ENCODE results near the gene KCNT2.
"Not testable (repeated sequence)": the region's sequence is repeated elsewhere in the genome, so short reads cannot be mapped to it uniquely, and the experiment has no call there.

KCNT2 gene

DNA sequence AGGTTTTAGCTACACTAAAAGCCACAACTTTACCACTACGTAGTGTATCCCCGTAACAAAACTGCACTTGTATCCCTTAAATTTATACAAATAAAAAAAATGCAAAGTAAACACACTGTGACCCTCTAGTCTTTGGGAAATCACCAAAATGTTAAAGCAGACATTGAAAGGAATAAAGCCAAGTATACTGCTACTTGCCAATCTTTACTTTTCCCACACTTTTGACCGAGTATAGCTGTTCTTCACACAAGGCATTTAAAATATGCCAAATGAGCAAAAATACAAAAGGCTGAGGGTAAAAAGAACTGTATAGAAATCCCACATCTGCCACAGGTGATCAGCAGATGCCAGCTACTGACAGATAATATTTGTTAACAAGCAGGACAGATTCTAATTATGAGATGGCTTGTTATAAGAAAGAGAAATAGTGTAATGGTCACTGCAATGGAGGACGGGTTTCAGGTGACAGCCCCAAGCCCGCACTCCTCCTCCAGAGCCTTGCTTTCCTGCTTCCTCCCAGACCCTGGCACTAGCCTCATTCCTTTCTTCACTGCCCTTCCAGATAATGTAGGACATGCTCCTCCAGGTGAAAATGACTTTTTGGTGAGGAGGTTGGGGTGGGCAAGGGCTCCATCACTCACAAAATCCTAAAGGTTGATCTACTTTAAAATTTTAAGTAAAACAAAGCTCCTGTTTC lies 18.1 kb downstream of the KCNT2 start:
- DNase-seq: no peak

DNA sequence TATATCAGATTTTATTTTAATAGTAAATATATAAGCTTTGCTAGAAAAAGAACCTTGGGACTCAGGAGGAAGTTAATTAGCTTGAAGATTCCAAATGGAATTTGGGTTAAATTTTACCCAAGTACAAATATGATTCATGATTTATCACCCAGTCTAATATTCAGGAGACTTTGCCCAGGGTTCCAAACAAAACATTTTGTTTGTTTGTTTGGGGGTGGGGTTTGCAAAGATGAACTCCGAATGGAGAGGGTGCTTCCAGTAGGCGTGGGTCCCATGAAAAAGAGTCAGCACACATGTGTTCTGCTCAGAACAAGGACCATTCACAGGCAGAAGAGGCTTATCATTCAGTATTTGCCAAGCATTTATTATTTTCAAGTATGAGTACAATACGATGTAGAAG lies 23.5 kb downstream of the KCNT2 start:
- DNase-seq: no peak

DNA sequence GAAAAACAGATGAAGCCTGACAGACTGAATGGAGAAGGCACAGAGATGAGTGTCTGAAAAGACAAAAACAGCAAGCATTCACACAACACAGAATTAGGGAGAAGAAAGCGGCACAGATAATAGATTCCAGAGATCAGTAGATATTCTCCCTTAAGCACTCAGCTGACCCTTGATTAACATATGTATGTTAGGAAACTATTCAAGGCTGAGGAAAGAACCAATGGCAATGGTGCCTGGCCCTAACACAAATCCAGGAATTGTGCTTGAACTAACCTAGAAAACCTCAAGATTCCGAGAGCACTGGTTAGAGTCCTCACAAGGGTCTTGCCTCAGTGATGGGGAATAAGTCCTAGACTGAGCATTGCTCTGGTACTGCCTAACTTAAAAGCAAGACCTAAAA lies 30.9 kb downstream of the KCNT2 start:
- DNase-seq: no peak

DNA sequence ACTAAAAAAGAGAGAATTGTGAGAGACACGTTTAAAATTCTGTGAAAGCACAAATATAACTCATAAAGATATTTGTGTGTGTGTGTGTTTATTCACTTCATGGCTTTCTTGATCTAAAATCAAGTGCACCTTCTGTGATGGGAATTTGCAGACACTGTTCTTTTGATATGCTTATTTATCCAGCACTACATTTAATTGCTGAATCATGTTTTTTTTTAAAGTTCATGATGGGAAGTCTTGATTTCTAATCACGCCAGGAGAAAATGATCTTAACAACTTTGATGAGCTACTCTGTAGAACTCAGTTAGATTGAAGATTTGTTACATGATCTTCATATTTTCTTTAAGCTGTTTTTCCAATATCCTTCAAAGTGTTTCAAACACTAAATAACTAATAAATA lies 35.0 kb downstream of the KCNT2 start:
- DNase-seq: no peak

DNA sequence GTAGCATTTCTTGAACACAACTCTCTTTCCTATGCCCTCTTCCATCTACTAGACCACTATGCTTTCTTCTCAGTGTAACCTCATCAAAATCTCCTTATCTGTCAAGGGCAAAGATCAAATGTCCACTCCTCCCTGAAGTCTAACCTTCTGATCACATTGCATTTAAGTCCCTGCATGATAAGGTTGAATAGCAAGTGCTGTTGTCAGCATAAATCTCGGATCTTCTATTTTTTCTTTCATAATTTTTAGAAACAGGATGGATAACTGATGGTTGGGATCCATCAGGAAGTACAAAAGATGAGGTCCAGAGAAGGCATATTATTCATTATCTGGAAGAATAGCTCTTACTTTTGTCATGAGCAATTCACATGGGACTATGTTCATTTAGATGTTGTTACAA lies 41.0 kb downstream of the KCNT2 start:
- DNase-seq: no peak

DNA sequence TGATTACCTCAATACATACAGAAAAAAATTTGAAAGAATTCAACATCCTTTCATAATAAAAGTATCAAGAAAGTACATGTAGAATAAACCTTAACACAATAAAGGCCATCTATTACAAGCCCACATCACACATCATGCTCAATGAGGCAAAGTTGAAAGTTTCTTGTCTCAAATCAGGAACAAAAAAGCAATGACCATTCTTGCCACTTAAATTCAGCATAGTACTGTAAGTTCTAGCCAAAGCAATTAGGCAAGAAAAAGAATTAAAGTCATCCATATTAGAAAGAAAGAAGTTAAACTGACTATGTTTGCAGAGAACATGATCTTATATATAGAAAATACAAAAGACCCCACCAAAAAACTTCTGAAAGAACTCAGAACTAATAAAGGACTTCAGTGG lies 44.5 kb downstream of the KCNT2 start:
- no peak for DNase-seq

DNA sequence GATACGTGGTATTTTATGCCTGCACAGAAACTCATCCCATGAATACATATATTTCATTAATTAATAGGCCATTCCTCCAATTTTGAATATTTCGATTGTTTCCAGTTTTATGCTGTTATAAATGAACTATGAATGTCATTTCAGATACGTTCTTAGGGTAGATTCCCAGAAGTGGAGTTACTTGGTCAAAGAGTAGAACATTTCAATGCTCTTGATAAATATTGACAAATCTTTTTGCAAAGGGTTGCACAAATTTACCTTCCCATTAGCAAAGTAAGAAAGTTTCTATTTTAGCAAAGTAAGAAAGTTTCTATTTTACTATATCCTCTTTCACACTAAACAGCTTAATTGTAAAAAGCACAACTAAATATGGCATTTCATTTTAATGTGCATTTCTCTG lies 48.9 kb downstream of the KCNT2 start:
- DNase-seq: no peak

DNA sequence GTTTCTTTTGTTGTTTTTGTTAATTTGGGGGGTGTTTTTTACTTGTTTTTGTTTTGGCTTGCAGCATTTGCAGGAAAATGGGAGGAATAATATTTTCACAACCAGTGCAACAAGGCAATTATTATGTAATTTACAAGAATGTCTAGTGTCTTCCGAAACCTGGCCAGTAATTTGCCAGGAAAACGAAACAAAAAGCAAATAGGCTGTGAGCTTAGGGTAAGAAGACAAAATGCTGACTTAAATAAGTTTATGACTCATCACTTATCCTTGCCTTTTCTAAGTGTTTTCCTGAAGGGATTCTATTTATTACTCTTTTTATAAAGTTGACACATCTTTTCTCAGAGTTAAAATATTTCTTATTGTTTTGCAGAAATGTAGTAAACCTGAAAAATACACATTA lies 49.8 kb downstream of the KCNT2 start:
- no peak for DNase-seq

DNA sequence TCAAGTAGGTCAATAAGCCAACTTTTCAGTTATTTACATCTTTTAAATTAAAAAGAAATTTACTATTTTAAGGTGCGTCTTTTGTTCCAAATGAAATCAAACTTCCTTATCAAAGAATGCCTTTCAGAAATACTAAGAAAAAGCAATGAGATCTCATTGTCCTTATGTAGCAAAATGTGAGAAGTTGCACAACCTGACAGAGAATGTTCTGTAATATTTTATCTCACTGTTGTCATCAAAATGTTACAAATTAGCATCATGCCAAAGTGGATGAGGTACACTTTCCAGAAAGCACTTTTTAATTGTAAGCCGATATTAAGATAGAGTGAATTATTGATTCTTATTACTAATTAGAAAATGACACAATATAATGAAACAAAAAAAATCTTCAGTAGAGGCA lies 50.4 kb downstream of the KCNT2 start:
- no peak for DNase-seq

DNA sequence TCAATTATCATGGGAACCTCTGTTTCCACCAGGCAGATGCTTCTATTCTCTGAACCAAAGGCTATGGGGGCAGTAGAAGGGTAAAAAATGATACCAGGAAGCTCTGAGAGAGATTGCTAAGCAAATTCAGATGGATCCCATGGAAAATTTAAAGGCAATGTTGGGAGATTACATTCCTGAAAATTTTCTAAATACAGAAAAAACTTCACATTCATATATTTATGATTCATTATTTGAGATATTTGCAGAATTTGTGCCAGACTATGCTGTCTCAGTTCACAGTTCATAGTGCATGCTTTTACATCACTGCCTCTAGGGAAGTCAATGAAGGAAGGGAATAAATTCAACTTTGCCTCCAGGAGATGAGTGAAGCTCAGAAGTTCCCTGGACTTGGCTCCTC lies 57.5 kb downstream of the KCNT2 start:
- no peak for DNase-seq

DNA sequence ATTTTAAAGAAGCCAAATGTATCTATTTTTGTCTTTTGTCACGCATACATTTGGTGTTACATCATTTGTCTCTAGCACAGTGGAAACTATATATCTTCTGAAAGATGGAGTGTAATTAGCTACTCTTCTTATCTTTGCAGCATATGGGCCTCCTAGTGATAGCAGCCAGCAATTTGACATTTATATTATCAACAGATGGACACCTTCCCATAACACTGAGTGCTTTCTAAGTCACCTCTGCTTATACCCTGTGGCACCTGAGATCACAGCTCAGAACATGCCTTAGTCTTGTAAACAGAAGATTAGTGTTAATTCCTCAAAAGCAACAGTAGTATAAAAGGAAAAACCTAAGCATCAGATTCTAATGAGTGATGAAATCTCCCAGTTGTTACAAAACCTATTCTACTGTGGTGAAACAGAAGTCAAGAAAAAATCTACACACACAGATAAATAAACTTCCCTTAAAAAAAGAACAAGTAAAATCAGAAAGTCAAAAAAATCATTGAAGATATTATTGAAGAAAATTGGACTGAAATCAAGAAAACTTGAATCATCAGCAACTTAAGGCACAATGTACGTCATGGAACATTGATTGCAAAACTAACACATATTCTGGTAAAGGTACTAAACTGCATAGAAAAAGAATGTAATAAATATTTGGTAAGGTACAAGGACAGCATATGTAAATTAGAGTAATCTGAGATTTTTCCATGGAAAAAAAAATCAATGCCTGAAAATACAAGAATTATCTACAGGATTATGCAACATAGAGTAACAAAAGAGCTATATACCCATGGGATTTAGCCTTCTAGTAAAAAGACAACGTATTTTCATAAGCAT lies 61.7 kb downstream of the KCNT2 start:
- DNase-seq: no peak

DNA sequence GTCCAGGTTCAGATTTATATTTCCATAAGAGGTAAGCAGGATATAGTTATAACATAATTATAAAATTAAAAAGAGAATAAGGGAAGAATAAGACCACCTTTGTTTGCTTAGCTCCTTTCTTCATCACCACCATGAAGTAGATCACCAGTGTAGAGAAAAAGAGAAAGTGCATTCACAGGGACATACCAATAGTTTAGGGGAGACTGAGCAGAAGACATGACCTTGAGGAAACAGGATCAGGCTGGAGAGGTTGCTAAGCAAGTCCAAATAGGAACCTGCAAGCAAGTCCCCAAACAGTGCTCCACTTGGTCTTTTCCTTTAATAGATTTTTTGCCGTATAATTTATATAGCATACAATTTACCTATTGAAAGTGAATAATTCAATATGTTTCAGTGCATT lies 63.0 kb downstream of the KCNT2 start:
- no peak for DNase-seq

DNA sequence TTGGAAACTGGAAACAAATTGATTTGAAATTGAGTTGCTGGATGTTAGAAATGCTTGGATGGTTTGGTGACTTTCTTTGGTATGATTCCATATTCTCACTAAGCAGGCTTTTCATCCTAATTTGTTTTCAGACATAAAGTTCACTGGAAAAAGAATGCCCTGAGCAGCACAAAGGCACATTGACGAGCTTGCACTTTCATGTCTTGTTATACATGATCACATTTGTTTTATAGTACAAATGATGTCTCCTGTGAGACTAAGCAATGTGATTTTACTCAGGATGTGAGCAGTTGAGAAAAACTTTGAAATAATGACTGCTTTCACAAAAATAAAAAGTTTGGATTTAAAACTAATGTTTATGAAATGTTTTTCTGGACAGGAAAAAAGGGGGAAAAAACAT lies 63.6 kb downstream of the KCNT2 start:
- no peak for DNase-seq

DNA sequence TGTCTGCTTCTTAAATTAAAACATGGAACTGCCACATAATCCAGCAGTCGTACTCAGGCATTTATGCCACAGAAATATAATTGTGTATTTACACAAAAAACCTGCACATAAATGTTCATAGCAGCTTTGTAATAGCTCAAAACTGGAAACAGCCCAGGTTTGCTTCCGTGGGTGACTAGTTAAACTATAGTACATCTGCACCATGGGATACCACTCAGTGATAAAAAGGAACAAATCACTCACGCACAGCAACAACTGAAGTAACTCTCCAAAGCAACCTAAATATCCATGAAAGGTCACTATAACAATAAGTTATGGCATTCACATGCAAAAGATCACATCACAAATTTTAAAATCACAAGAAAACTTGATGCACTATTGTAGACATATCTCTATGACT lies 64.4 kb downstream of the KCNT2 start:
- DNase-seq: no peak

DNA sequence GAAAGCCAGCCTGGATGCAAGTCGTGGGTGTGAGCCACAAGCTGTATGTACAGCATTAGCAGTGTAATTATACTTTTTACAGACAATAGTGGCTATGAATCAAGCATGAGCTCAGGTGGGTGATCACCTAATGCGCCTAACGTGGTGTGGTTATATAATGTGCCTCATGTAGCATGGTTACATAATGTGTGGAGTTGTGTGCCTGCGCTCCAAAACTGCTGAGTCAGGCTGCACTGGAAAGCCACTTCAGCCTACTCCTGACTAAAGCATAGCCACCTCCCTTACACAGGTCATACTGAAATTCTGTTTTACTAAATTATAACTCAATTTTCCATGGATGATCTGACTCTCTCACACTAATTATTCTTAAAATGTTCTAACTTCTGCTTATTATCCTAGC lies 69.8 kb downstream of the KCNT2 start:
- DNase-seq: no peak

DNA sequence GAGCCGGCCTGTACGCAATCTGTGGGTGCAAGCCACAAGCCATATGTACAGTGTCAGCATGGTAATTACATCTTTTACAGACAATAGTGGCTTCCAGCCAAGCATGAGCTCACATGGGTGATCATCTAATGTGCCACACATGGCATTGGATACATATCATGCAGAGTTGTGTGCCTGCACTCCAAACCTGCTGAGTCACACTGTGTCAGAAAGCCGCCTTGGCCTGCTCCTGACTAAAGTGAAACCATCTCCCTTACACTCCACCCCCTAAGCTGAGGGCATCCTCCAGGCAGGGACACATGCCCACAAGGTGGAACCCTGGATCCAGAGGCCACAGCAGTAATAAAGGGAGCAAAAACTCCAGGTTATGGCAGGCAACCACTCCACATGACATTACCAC lies 72.5 kb downstream of the KCNT2 start:
- DNase-seq: no peak

DNA sequence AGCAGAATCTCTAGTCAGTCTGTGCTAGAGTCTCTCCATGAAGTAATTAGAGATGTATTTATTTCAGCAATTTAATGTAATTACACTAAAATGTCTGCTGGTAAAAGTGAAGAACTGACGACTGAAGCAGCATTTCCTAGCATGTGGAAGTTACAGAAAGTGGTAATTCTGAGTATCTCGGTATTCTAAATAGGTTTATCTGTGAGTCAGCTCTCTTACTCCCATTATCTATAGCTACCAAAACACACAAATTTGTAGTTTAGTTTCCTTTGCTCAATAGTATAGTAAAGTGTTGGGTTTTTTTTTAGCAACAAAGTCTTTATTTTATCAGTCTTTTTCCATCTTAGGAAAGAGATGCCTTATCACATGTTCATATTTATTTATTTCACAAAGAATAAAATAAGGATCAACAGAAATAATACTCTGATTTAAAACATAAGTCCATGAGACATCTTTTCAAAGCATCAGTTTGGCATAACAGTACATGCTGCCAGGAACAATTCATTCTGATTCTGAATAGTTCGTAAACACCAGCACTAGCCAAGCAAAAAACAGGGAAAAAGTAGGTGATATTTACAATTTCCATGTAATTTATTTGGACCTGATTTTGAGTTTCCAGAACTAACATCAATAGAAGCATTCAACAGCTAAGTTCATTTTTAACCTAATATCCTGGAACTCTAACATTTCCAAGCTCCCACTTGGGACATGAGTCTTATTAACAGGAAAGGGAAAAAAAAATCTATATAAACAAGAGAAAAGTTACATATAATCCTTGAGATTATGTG lies 76.3 kb downstream of the KCNT2 start:
- no peak for DNase-seq

DNA sequence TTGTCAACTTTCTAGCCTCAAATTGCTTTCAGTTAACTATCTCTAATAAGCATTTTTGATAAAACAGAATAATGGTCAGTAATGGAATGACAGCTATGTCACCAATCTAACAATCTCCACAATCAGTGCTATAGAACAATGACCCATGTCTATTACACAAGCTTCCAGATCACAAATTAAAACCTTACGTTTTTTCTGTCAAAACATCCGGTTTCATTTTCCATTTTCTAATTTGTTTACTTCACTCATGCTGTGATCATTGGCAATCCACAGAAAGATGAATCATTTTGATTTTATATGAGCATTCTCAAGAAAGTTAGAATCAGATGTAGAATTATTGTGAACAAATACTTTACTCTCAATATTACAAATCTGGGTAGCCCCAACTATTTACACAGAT lies 80.3 kb downstream of the KCNT2 start:
- no peak for DNase-seq

DNA sequence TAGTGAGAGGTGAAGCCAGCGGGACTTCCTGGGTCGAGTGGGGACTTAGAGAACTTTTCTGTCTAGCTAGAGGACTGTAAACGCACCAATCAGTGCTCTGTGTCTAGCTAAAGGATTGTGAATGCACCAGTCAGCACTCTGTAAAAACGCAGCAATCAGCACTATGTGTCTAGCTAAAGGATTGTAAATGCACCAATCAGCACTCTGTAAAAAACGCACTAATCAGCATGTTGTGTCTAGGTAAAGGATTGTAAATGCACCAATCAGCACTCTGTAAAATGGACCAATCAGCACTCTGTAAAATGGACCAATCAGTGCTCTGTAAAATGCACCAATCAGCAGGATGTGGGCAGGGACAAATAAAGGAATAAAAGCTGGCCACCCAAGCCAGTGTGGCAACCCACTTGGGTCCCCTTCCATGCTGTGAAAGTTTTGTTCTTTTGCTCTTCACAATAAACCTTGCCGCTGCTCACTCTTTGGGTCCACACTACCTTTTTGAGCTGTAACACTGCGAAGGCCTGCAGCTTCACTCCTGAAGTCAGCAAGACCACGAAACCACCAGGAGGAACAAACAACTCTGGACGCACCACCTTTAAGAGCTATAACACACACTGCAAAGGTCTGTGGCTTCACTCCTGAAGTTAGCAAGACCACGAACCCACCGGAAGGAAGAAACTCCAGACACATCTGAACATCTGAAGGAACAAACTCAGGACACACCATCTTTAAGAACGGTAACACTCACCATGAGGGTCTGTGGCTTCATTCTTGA lies 85.5 kb downstream of the KCNT2 start:
- DNase-seq: not testable (repeated sequence)

DNA sequence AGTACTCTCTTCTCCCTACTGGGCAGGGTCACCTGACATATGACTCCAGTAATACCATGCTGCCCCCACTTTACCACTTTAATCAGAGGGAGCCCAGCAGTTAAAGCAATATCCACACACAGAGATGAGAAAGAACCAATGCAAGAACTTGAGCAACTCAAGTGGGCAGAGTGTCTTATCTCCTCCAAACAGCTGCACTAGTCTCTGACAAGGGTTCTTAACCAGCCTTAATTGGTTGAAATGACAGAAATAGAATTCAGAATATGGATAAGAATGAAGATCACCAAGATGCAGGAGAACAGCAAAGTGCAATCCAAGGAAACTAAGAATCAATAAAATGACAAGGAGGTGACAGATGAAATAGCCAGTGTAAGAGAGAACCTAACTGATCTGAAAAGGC lies 91.0 kb downstream of the KCNT2 start:
- DNase-seq: no peak

DNA sequence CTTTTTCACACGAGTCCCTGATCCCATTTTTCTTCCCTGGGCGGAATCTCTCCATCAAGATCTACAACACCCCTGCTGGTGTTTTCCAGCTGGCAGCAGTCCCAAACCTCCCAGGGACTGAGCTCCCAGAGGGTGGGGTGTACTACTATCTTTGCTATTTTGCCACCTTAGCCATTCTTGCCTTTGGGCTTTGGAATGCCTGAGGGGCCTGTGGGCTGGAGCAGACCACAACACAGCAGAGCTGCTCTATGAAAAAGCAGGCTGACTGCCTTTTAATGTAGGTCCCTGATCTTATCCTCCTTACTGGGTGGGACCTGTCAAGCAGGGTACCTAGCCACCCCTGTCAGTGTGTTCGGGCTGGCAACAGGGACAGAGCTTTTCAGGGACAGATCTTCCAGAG lies 91.9 kb downstream of the KCNT2 start:
- DNase-seq: no peak

DNA sequence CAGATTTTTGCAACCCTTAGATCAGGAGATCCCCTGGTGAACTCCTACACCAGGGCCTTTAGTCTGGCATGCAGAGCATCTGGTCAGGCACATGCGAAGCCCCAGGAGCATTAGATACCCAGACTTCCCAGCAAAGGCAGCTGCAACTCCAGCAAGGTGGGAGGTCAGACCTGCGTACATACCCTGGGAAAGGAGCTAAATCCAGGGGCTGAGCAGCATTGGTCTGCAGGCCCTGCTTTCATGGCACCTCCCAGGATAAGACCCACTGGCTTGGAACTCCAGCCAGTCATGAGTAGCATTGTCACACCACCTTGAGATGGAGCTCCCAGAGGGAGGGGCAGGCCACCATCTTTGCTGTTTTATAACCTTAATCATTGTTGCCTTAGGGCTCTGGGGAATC lies 92.3 kb downstream of the KCNT2 start:
- DNase-seq: no peak

DNA sequence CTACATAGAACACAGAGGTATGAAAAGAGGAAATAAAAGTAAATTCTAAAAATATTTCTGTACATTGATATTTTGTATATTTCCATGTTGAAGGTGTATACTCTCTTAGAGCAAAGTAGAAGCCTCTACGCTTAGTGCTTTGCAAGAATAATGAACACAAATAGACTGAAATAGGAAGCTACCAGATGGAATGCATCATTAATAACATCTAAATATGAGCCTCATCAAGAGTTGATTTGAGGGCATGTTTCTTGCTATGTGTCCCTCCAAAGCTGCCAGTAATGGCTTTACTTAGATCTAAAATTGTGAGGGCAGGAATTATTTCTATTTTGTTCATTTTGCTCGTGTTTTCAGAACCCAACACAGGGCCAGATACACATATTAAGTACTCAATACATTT lies 94.4 kb downstream of the KCNT2 start:
- no peak for DNase-seq

Measured in cortex of kidney (tissue), 1 donor.